HepG2 (cell line): ENCODE data around the gene COMMD7. TPM values are rescaled to one million over a fixed set of nuclear protein-coding genes. Genes with fewer than 3 reads are reported as not detected.

Experiments
- BRD4 ChIP-seq: sonication (generic); formaldehyde crosslinking; IDR thresholded peaks from 2 replicates; pipeline ENCODE4 v1.4.0; 2020; ENCODE audit warnings: missing genetic modification reagents
- E2F1 ChIP-seq: sonication (generic); formaldehyde crosslinking; IDR thresholded peaks from 2 replicates; pipeline ENCODE4 v1.5.0; 2020; ENCODE audit warnings: missing genetic modification reagents
- NCOR1 ChIP-seq: fragments of 200-600 bp; sonication (generic); IDR thresholded peaks from 2 replicates; pipeline ENCODE4 v1.7.0; 2017; ENCODE audit warnings: antibody characterized with exemption, low read length, borderline replicate concordance
- NONO ChIP-seq, 2 experiments: fragments of 450-650 bp in 1 of 2; sonication (generic) in 1 of 2; formaldehyde crosslinking in 1 of 2; IDR thresholded peaks in 1 of 2; conservative IDR thresholded peaks in 1 of 2; 2 replicates each; pipeline versions ENCODE4 v1.6.1 to v1.8.0; 2017 to 2022; ENCODE audit warnings: mild to moderate bottlenecking in 1 of 2, missing genetic modification reagents in 1 of 2, moderate library complexity in 1 of 2
- SMAD3 ChIP-seq: sonication (generic); formaldehyde crosslinking; IDR thresholded peaks from 2 replicates; pipeline ENCODE4 v1.4.0; 2020; ENCODE audit warnings: missing genetic modification reagents
- SRY ChIP-seq: sonication (generic); formaldehyde crosslinking; IDR thresholded peaks from 2 replicates; pipeline ENCODE4 v1.8.0; 2022; ENCODE audit warnings: mild to moderate bottlenecking, missing genetic modification reagents
- TP53 ChIP-seq: sonication (generic); formaldehyde crosslinking; conservative IDR thresholded peaks from 2 replicates; pipeline ENCODE4 v1.4.0; 2020; ENCODE audit warnings: missing genetic modification reagents
- XBP1 ChIP-seq: sonication (generic); formaldehyde crosslinking; IDR thresholded peaks from 2 replicates; pipeline ENCODE4 v1.5.0; 2020; ENCODE audit warnings: missing genetic modification reagents
- ZBTB26 ChIP-seq: IDR thresholded peaks from 2 replicates; pipeline ENCODE4 v1.6.1; 2016; ENCODE audit warnings: missing compliant biosample characterization, missing genetic modification reagents, borderline replicate concordance
- ZC3H4 ChIP-seq: sonication (generic); formaldehyde crosslinking; IDR thresholded peaks from 2 replicates; pipeline ENCODE4 v1.4.0; 2020; ENCODE audit warnings: missing genetic modification reagents, borderline replicate concordance
- ZMYM3 ChIP-seq: sonication (generic); formaldehyde crosslinking; IDR thresholded peaks from 2 replicates; pipeline ENCODE4 v1.5.1; 2020; ENCODE audit warnings: mild to moderate bottlenecking, missing genetic modification reagents
- ZNF33A ChIP-seq: sonication (generic); formaldehyde crosslinking; IDR thresholded peaks from 2 replicates; pipeline ENCODE4 v1.5.1; 2020; ENCODE audit warnings: missing genetic modification reagents, mild to moderate bottlenecking, moderate library complexity, borderline replicate concordance
- ZNF513 ChIP-seq: sonication (generic); formaldehyde crosslinking; conservative IDR thresholded peaks from 2 replicates; pipeline ENCODE4 v1.5.0; 2020; ENCODE audit warnings: missing genetic modification reagents
- ZNF564 ChIP-seq: sonication (generic); formaldehyde crosslinking; IDR thresholded peaks from 2 replicates; pipeline ENCODE4 v1.8.1; 2023; ENCODE audit warnings: mild to moderate bottlenecking, missing genetic modification reagents
- ZNF749 ChIP-seq: sonication (generic); formaldehyde crosslinking; IDR thresholded peaks from 2 replicates; pipeline ENCODE4 v1.8.0; 2022; ENCODE audit warnings: mild to moderate bottlenecking, missing genetic modification reagents, moderate library complexity, borderline replicate concordance
- ZNF768 ChIP-seq: sonication (generic); formaldehyde crosslinking; IDR thresholded peaks from 2 replicates; pipeline ENCODE4 v1.4.0; 2020; ENCODE audit warnings: missing genetic modification reagents
- polyA plus RNA-seq, 8 experiments: library from polyadenylated mRNA; depleted of rRNA in 3 of 8; stranded (reverse) in 7 of 8; unstranded in 1 of 8; fragments of >200 nt; fragmentation: Illumina TruSeq in 4 of 8; extraction: Trizol in 4 of 8; gene quantifications; 2 replicates each; pipeline versions ENCODE4 v1.2.1 to v1.2.3, GENCODE V29; 2011 to 2016; ENCODE audit warnings: low read depth in 4 of 8, missing spikeins in 1 of 8, mixed read lengths in 1 of 8; ENCODE audit not compliant: insufficient read depth in 1 of 8
- total RNA-seq, 5 experiments: library from RNA; depleted of rRNA; stranded (reverse); fragments of >200 nt; fragmentation: Illumina TruSeq; extraction: Trizol; gene quantifications; 2 replicates each; pipeline ENCODE4 v1.2.3, GENCODE V29; 2016; ENCODE audit warnings: low read depth in 1 of 5
- TF ChIP-seq, protein P1 (sequence below): sonication (generic); formaldehyde crosslinking; IDR thresholded peaks from 2 replicates; pipeline ENCODE4 v1.4.0; 2020; ENCODE audit warnings: missing genetic modification reagents
- TF ChIP-seq, protein P2 (sequence below): sonication (generic); formaldehyde crosslinking; IDR thresholded peaks from 2 replicates; pipeline ENCODE4 v1.4.0; 2020; ENCODE audit warnings: missing genetic modification reagents, mild to moderate bottlenecking, borderline replicate concordance
- TF ChIP-seq, protein P3 (sequence below): IDR thresholded peaks from 2 replicates; pipeline ENCODE4 v1.6.1; 2016

COMMD7 gene
- total and polyA plus RNA-seq, 2 of the 13 experiments (the other 11 are each of a cell fraction or from before 2014, with no cell fraction given): 42.1 to 53.3 TPM

- TF ChIP-seq SRY: no peak; the same call in 1 of the 2 replicates
- 0 out of 2 replicates have a peak, but pooled peaks have one; percentile 22 for TF ChIP-seq ZNF564 (CRISPR knock-in tag)
- TF ChIP-seq, protein P1, sequence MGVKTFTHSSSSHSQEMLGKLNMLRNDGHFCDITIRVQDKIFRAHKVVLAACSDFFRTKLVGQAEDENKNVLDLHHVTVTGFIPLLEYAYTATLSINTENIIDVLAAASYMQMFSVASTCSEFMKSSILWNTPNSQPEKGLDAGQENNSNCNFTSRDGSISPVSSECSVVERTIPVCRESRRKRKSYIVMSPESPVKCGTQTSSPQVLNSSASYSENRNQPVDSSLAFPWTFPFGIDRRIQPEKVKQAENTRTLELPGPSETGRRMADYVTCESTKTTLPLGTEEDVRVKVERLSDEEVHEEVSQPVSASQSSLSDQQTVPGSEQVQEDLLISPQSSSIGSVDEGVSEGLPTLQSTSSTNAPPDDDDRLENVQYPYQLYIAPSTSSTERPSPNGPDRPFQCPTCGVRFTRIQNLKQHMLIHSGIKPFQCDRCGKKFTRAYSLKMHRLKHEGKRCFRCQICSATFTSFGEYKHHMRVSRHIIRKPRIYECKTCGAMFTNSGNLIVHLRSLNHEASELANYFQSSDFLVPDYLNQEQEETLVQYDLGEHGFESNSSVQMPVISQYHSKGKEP (CRISPR knock-in tag): peak; percentile 84
- TF ChIP-seq ZNF768 (CRISPR knock-in tag): peak; percentile 97
- no peak for TF ChIP-seq XBP1
- TF ChIP-seq ZNF513 (CRISPR knock-in tag): no peak; the same call in 1 of the 2 replicates
- TF ChIP-seq, protein P2, sequence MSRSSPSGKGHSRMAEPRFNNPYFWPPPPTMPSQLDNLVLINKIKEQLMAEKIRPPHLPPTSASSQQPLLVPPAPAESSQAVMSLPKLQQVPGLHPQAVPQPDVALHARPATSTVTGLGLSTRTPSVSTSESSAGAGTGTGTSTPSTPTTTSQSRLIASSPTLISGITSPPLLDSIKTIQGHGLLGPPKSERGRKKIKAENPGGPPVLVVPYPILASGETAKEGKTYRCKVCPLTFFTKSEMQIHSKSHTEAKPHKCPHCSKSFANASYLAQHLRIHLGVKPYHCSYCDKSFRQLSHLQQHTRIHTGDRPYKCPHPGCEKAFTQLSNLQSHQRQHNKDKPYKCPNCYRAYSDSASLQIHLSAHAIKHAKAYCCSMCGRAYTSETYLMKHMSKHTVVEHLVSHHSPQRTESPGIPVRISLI: no peak
- no peak for TF ChIP-seq NCOR1
- TF ChIP-seq ZNF33A (CRISPR knock-in tag): no peak
- no peak for TF ChIP-seq SMAD3 (CRISPR knock-in tag)
- TF ChIP-seq ZC3H4 (CRISPR knock-in tag): no peak
- no peak for TF ChIP-seq TP53 (CRISPR knock-in tag)
- 0 out of 2 replicates have a peak, but pooled peaks have one; percentile 41 for TF ChIP-seq BRD4 (CRISPR knock-in tag)
- TF ChIP-seq ZBTB26 (CRISPR knock-in tag): no peak
- TF ChIP-seq ZNF749 (CRISPR knock-in tag): 0 out of 2 replicates have a peak, but pooled peaks have one; percentile 39
- TF ChIP-seq E2F1 (CRISPR knock-in tag): no peak
- no peak for TF ChIP-seq NONO (IDR thresholded peaks at IDR 0.05)
- TF ChIP-seq NONO (CRISPR knock-in tag; conservative IDR thresholded peaks at IDR 0.05): peak; percentile 67
- peak; percentile 86 for TF ChIP-seq ZMYM3 (CRISPR knock-in tag)
- TF ChIP-seq, protein P3, sequence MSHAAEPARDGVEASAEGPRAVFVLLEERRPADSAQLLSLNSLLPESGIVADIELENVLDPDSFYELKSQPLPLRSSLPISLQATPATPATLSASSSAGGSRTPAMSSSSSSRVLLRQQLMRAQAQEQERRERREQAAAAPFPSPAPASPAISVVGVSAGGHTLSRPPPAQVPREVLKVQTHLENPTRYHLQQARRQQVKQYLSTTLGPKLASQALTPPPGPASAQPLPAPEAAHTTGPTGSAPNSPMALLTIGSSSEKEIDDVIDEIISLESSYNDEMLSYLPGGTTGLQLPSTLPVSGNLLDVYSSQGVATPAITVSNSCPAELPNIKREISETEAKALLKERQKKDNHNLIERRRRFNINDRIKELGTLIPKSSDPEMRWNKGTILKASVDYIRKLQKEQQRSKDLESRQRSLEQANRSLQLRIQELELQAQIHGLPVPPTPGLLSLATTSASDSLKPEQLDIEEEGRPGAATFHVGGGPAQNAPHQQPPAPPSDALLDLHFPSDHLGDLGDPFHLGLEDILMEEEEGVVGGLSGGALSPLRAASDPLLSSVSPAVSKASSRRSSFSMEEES: no peak; the same call in 1 of the 2 replicates
Observed at GRCh38 chr20:32743237-32744112, at the start of gene COMMD7 (continued).
